Measurements from ENCODE around the gene ADAMTS2.

Gene ADAMTS2

DNA sequence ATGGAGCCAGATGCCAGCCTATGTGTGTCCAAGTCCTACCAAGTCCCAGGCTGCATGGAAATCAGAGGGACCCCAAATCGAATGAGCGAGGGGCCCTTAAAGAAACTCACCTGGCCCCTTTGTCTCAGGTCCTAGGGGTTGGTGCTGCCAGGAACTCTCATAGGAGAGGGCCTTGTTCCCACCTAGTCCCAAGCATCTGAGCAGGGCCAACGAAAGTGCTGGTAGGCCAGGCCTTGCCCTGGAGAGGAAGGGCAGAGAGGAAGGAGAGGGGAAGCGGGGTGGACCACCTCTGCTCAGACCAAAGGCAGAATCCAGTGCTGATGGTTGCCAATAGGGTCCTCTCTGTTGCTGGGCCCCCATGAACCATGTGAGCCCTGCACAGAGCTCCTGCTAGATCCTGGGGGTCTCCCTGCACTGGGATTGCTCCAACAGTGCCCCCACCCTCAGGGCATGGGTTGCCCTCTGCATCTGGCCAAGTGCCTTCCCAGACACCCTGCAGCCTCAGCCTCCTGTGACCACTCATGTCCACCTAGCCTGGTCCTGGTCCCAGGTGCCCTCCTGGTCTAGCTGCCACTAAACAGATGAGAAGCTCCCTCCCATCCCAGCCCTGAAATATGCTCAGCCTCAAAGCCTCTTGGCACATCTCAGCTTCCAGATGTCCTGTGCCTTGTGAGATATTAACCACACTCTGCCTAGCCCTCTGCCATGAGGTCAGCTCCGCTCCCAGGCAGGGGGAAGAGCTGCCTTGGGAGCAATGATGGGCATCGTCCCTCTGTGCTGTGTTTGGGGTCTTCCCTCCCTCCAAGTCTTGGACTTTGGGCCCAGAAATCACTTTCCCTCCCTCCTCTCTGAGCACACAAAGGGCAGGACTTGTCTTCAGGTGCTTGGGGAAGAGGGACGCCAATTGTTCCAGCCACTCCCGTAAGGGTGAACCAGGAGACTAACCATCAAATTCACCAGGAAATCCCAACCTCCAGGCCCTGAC is 109.6 kb downstream of the ADAMTS2 start:
- DNase-seq (ENCODE audit: low read depth in 1 of 2, low spot score in 1 of 2), result no peak

DNA sequence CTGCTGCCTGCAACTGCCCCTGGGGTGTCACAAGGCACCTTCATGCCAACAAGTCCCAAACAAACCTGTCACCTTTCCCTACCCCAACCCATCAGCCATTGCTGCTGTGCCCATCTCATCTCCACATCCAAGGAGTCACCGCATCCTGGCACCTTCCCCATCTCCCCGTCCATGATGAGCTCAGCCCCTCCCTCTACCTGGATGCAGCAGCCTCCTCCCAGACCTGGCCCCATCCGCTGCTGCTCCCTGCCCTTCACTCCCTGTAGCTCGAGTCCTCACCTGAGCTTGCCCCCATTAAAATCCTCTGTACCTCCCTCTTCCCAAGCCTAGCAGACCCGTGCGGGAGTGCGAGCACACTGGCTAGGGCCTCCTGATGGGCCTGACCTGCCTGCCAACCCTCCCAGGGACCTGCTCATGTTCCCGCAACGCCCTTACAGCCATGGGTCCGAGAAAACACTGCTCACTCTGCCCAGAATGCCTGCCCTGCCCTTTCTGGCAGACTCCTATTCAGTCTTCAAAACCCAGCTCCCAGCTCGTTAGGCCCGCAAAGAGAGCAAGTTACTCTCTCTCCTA is 110.6 kb downstream of the ADAMTS2 start:
- DNase-seq (ENCODE audit: low read depth in 1 of 2, low spot score in 1 of 2), result no peak

DNA sequence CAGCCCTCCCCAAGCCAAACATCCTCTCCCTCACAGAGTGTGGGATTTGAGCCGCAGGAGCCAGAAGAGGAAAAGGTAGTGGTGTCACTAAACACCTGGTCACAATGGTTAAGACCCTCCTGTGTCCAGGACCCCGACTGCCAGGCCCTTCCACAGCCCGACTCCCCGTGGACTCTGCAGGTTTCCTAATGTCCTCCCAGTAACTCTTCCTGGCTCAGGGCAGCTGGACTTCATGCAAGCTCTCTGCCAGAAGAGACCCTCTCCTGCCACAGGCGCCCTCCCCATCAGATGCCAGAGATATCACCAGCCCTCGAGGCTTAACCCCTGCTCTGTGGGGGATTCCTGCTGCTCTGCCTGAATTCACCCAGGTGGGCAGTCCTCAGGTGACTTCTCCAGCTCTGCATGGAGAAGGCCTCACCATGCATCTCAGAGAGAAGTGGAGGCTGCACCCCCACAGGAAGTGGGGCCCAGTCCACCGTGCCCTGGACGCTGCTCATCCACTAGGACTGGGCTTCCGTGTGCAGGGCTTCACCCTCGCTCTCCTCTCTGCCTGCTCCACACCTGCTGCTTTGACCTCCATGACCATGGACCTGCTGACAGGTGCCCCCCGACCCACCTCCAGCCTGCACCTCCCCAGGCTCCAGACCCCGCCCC is 111.2 kb downstream of the ADAMTS2 start:
- no peak for DNase-seq (ENCODE audit: low read depth in 1 of 2, low spot score in 1 of 2)

DNA sequence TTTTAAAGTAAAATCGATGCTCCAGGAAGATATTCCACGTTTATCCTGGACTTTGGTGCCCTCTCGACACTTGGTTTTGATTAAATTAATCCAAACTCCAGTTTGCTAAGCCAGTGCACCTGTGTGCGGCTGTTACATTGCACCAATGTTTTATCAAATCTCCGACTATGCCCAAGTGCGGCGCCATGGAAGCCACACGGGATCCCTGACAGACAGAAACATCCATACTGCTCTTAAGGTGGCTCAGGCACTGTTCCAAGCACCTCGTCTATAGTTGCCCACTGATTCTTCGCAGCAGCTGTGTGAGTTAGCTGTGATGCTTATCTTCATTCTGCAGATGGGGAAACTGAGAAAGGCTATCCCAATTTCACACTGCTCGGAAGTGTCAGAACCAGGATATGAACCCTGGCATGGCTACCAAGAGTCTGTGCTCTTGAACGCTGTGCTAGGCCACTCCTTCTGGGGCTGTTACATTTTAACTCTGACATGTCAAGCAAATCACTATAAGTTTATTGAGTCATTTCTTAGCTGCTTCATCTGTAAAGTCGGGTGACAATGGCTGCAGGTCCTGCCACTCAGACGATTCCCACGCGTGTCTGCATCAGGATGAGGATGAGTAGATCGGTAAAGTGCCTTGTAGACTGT is 113.0 kb downstream of the ADAMTS2 start:
- DNase-seq (ENCODE audit: low read depth in 1 of 2, low spot score in 1 of 2), result no peak

DNA sequence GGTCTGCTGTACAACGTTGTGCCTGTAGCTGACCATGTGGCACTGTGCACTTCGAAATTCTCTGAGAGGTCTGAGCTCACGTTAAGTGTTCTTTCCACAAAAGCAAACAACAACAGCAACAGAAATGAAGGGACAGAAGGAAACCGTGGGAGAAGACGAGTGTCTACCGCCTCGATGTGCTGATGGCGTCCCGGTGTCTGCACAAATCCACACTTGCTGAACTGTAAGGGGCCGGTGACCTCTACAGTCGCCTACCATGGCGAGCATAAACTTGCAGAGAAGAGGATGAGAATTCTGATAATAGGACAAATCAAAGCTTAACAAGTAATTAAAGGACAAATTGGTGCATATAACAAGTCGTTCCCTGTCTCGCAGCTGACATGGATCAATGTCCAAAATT is 114.0 kb downstream of the ADAMTS2 start:
- DNase-seq (ENCODE audit: low read depth in 1 of 2, low spot score in 1 of 2), result no peak

DNA sequence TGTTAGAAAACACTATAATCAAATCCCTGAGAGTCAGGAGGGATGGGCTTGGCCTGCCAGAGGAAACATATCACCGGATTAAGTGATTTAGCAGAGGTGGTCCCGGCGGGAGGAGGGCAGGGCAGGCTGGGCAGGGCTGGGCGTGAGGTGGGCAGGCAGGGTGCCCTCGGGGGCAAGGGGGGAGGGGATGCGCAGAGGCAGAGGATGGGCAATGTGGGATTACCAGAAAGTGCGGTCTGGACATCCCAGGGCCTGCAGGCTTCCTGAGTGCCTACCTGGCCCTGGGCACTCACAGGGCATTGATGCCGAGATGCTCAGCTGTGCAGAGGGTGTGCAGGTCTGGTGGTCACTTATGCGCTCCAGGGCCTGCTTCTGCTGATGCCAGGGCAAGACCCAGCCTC is 115.2 kb downstream of the ADAMTS2 start:
- no peak for DNase-seq (ENCODE audit: low read depth in 1 of 2, low spot score in 1 of 2)

DNA sequence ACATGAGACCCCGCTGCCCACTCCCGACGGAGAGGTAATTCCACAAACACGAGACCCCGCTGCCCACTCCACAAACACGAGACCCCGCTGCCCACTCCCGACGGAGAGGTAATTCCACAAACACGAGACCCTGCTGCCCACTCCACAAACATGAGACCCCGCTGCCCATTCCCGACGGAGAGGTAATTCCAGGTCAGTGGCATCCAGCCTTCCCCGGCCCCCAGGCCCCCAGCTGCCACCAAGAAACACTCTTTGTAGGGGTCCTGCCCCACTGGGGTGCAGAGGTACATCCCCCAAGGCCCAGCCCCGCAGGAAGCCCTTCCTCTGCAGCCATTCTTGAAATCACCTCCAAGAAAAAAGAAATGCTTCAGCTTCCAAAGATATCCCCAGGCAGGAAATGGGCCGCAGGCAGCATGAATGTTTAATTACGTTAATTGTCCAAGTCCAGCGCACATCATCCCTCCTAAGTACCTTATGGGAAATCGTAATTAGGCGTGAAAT is 115.9 kb downstream of the ADAMTS2 start:
- no peak for DNase-seq (ENCODE audit: low read depth in 1 of 2, low spot score in 1 of 2)

DNA sequence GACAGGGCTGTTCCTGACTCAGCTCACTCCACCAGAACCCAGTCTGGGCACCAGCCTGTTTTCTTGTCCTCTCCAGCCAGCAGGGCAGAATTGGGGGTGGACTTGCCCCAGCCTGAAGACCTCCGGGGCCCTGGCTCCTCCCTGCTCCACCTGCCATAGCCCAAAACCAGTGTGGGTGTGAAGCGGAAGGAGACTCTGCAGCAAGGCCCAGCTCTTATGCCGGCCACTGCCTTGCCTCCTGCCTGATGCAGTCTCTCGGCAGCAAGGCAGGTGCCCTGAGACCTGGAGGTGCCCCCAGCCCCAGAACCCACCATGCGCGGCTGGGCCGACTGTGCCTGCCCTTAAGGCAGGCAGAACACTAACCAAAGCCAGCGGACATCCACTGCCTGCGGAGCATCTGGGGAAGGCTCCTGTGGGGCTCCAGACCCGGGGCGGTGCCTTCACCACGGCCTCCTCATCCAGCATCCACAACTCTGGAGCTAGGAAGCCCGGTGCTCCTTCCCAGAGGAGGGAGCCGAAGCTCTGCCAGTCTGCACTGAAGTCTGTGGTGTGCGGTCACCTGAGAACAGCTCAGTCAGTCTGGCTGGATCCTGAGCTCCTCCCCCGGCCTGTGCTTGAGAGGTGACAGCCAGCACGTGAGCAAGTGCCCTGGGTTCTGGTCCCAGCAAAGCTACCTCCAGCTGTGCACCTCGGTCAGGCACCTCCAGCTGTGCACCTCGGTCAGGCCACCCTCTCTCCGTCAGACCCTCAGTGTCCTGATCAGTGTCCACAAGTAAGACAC is 116.7 kb downstream of the ADAMTS2 start:
- DNase-seq (ENCODE audit: low read depth in 1 of 2, low spot score in 1 of 2), result no peak

DNA sequence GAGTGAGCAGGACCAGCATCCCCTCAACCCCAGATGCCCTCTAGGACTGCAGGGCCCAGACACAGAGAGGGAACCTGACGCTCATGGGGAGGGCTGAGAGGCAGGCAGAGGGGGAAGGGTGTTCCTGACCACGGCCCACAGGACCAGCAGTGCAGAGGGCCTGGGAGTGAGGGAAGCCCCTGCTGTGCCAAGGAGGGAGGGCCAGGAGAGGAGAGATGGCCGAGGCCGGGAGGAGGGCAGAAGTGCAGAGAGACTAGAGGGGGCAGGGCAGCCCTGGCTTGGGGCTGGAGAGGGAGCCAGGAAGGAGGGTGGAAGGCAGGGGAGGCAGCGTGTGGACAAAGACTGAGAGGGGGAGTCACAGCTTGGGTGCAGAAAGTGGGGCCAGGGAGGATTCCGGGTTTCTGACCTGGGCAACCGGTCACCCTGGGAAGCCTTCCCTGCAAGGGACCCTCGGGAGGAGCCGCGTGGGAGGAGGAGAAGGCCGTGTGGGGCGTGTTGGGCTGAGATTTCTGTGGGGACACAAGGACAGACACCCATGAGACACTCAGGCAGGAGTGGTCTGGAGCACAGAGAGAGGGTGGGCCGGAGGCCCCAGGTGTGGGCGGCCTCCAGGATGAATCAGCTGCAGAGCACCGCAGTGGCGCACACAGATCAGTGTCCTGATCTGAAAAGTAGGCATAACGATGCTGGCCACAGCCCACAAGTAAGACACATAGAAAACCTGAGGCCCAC is 117.5 kb downstream of the ADAMTS2 start:
- no peak for DNase-seq (ENCODE audit: low read depth in 1 of 2, low spot score in 1 of 2)

DNA sequence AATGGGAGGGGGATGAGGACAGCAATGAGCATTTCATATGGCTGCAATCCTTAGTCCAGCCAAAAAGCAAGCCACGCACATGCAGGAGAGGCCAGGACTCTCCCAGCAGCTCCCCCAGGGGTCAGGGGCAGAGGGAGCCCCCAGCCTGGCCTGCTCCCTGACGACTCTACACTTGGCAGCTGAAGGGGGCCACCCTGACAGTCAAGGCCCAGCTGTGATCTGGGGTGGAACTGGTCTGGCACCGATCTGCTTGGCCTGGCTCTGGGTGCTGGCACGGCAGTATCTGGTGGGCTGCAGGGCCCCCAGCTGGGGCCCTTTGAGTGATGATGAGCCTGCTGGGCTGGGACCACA is 118.1 kb downstream of the ADAMTS2 start:
- DNase-seq (ENCODE audit: low read depth in 1 of 2, low spot score in 1 of 2), result no peak

DNA sequence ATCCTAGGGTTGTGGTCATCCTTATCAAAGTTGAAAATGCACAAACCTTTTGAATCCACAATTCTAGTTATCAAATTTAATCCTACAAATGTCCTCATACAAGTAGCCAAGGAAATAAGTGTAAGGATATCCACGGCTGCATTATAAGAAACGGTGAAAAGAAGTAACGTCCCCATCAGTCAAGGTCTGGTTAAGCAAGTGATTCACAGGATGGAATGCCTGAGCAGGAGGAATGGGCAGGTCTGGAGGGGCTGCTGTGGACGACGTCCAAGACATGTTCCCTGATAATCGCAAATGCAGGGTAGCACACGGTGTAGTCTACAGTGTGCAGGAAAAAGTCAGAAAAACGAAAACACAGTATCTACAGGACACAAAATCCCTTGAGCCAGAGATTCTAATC is 118.6 kb downstream of the ADAMTS2 start:
- DNase-seq (ENCODE audit: low read depth in 1 of 2, low spot score in 1 of 2), result no peak

DNA sequence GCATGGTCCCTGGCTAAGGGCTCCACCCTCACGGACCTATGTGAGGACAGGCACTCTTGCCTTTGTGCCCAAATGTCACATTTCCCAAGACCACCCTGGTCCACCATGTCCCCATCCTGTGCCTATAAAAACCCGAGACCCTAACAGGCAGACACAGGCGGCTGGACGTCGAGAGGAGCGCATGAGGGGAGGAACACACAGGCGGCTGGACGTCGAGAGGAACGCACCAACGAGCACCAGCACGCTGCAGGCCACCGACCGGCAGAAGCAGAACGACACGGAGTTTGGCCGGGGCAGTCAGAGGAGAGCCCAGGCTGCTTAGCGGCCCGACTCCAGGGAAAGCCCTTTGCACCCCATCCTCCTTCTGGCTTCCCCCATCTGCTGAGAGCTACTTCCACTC is 119.9 kb downstream of the ADAMTS2 start:
- no peak for DNase-seq (ENCODE audit: low read depth in 1 of 2, low spot score in 1 of 2)

DNA sequence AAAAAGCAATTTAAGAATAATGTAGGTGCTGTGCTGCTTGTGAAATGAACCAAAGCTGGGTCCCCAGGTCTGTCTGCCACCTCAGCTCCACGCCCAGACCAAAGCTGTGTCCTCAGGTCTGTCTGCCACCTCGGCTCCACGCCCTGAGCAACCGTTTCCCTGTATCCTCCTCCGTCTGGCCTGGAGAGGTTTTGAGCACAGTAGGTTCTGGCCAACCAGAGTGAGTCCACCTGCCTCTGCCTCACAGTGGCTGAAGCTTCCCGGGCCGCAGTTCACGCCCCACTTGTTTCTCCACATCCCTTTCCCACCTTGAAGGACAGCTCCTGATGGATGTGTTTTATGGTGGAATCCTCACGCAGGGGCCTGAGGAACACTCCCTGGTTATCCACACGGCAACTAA is 120.5 kb downstream of the ADAMTS2 start:
- no peak for DNase-seq (ENCODE audit: low read depth in 1 of 2, low spot score in 1 of 2)

DNA sequence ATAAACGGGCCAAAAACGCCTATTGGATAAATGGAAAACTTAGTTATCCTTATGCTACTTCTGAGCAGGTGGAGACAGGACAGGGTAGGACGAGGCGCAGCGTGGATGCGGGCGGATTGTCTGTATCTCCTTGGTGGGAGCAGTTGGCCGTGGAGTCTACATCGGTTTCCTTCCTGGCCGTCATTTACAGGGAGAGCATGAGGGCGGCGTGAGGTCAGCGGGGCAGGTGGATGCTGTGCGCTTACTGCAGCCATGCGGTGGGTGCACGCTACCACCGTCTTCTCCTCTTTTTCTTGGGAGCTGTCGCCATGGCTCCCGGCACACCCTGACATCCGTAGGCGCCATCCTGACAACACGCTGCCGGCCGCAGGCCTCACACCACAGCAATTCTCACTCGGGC is 121.3 kb downstream of the ADAMTS2 start:
- DNase-seq (ENCODE audit: low read depth in 1 of 2, low spot score in 1 of 2), result no peak

DNA sequence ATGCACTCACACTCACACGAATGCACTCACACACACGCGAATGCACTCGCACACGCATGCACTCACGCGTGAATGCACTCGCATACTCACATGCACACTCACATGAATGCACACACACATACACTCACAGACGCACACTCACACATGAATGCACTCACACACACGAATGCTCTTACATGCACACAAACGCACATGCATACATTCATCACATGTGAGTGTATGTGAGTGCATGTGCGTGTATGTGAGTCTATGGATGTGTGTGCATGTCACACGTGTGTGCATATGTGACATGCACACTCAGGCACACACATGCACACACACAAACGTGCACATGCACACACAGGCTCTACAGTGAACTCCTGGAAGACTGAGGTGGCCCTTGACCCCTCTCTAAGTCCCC is 121.7 kb downstream of the ADAMTS2 start:
- DNase-seq (ENCODE audit: low read depth in 1 of 2, low spot score in 1 of 2), result no peak

DNA sequence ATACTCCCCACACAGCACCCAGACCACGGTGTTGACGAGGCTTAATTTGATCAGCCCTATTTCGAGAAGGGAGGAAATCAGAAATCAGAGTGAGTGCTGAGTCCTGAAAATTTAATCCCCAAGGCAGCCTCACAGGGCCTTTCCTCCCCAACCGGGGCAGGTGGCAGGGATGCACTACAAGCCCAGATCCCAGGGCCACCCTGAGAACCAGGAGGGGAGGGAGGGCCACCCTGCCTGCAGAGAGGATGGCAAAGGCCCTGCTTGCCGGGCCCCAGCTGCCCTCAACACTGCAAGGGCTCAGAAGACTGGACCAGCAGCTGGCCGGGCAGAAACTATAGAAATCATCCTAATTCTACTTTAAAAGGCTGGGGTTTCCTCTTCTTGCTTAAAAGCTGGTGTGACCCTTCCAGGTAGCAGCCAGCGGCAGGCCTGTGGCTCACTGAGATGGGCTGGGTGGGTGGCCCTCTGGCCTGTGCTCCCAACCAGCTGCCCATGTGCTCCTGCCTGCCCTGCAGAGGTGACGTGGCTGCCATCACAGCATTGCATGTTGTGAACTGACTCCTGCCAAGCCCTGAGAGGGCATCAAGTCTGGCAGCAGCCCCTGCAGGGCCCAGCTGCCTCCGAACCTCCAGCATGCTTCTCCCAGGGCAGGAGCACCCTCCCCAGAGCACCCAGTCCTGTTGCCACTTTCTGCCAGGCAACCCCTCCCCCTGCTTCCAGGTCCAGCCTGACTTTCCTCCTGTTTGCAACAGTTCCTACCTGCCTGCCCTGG is 122.8 kb downstream of the ADAMTS2 start:
- no peak for DNase-seq (ENCODE audit: low read depth in 1 of 2, low spot score in 1 of 2)

DNA sequence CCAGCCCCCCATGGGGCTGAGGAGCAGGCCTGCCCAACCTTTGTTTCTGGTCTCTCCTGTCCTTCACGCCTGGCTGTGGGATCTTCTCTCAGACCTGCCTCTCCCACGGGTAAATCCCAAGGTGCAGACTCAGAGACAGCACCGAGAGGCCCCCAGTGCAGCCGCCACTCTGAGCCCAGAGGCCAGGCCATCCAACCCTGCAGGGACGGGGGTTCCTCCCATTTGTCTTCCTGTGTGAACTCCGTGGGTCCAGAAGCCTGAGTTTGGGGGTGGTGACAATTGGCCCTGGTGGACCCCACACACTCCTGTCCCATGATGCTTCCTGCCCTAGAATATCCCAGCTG is 123.4 kb downstream of the ADAMTS2 start:
- DNase-seq (ENCODE audit: low read depth in 1 of 2, low spot score in 1 of 2), result no peak

DNA sequence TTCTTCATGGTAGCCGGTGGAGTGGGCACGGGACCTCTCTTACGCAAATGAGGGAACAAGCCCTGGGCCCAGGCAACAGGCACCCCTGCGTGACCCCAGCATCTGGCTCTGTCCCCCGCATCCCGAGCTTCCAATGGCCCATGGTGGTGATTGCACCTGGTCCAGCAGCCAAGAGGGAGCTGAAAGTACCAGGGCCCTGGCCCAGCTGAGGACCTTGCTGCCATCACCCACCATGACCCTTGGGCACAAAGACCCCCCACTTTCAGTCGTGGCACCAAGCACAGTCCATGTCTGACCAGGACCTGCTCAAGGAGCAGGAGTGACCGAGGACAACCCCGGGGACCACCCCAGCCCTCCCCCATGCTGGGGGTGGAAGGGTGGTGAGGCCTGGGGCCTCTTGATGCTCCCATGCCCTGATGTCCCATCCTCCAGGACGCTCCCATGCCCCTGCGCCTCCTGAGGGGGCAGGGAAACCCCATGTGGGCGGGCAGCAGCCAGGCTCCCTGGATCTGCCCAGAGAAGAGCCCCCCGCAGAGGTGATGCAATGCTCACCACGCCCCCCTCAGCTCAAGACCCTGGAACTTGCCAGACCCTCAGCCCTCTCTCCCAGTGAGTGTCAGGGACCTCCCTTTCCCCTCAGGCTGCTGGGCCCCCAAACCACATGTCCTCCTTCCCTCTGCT is 123.9 kb downstream of the ADAMTS2 start:
- DNase-seq (ENCODE audit: low read depth in 1 of 2, low spot score in 1 of 2), result no peak

DNA sequence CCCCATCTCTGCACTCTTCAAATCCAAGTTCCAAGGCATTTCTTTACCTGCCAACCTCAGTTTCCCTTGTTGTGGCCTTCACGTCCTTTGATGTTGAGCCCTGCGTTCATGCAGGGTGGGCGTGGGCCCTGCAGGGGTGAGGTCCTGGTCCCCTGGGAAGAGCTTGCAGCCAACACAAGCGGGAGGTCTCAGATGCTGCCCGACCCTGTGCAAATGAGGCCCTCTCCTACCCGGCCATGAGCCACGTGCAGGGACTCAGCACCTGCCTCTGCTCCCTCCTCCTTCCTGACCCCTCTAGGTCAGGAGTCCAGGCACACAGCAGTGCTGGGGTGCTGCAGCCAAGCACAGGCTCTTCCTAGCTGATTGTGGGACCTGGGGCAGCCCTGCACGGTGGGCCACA is 124.5 kb downstream of the ADAMTS2 start:
- DNase-seq (ENCODE audit: low read depth in 1 of 2, low spot score in 1 of 2), result no peak

All from stimulated activated CD4-positive, alpha-beta T cell treated with anti-CD3 and anti-CD28 coated beads, Interleukin-15, amount 100 ng/mL, for 1 hour (primary cell).